SIG-M5 treated with dmso at 0.1 percent for 504 hours (cell line): Measurements from ENCODE around the gene RHBDF1.

Experiments used
- DNase-seq: peaks from one replicate; lab custom pipeline; 2025; ENCODE audit not compliant: unreplicated experiment; lab: John Stamatoyannopoulos, UW

The RHBDF1 gene

GRCh38 chr16:96935-97381 is 24.5 kb upstream of the RHBDF1 start:
- DNase-seq = peak; percentile 90

GRCh38 chr16:94918-95265 is 22.5 kb upstream of the RHBDF1 start:
- no peak for DNase-seq

GRCh38 chr16:92431-93339 is 20.3 kb upstream of the RHBDF1 start:
- DNase-seq = no peak

- no peak for DNase-seq
These were observed 19.1 kb upstream of the RHBDF1 start for GRCh38 chr16:91484-91883.

GRCh38 chr16:89391-90302 is 17.2 kb upstream of the RHBDF1 start:
- DNase-seq = no peak

GRCh38 chr16:88613-89012 is 16.2 kb upstream of the RHBDF1 start:
- no peak for DNase-seq

GRCh38 chr16:86483-86952 is 14.1 kb upstream of the RHBDF1 start:
- no peak for DNase-seq

GRCh38 chr16:85865-86264 is 13.4 kb upstream of the RHBDF1 start:
- no peak for DNase-seq

- DNase-seq = no peak
These were observed 13.0 kb upstream of the RHBDF1 start for GRCh38 chr16:85407-85782.

GRCh38 chr16:84718-85406 is 12.4 kb upstream of the RHBDF1 start:
- DNase-seq = no peak

GRCh38 chr16:83781-84615 is 11.6 kb upstream of the RHBDF1 start:
- DNase-seq = no peak

- DNase-seq = no peak
These were observed 10.7 kb upstream of the RHBDF1 start for GRCh38 chr16:83060-83603.

- DNase-seq = no peak
These were observed 7.0 kb upstream of the RHBDF1 start for GRCh38 chr16:79151-80054.

- DNase-seq = peak; percentile 14
These were observed 6.2 kb upstream of the RHBDF1 start for GRCh38 chr16:78444-79150.

- peak; percentile 66 for DNase-seq
These were observed 5.5 kb upstream of the RHBDF1 start, which contains the start of gene MPG for GRCh38 chr16:77807-78443. Gene MPG, plus strand, starts transcription at chr16:78225. Its CDS starts 85 bp downstream, at chr16:78310.

- DNase-seq = peak; percentile 13
These were observed 4.9 kb upstream of the RHBDF1 start for GRCh38 chr16:77273-77806.

GRCh38 chr16:76535-77272 is 4.3 kb upstream of the RHBDF1 start:
- DNase-seq = no peak
